HCT116 (cell line): ENCODE results near the gene HNRNPU. TPM values are rescaled to one million over a fixed set of nuclear protein-coding genes. Genes with fewer than 3 reads are reported as not detected.

Experiments
- ATAC-seq: fragments of 200-7000 bp; cut with Tn5 transposase; 2 replicates; pipeline ENCODE4 v1.9.1; 2020; ENCODE audit warnings: mild to moderate bottlenecking, moderate library complexity
- BruUV-seq: library from RNA; stranded (reverse); fragments of 400-500 nt; replicated peaks from 2 replicates; lab custom pipeline; 2021; lab: Mats Ljungman, UMichigan
- CTCF ChIA-PET: fragments of 300-600 bp; sonication (Branson Sonifier 250); formaldehyde crosslinking; loops from one replicate; lab custom pipeline; 2021; ENCODE audit warnings: antibody characterized with exemption; lab: Charles Lee
- POLR2A ChIA-PET: fragments of 300-600, 350-600 bp; sonication (Branson Sonifier 250); formaldehyde crosslinking; loops from one replicate; lab custom pipeline; 2021; ENCODE audit warnings: antibody characterized with exemption; lab: Charles Lee
- RAD21 ChIA-PET, 2 experiments: fragments of 300-600 bp; sonication (Branson Sonifier 250); formaldehyde crosslinking; loops; one replicate each; lab custom pipeline; 2023; ENCODE audit warnings: low total read pairs in 2 of 2; ENCODE audit not compliant: uncharacterized antibody in 2 of 2, unreplicated experiment in 2 of 2, low non-redundant PET in 1 of 2; lab: Charles Lee
- DNase-seq: peaks from one replicate; pipeline ENCODE4 v3.0.0-alpha.2; 2010; ENCODE audit warnings: low read depth, low spot score
- H2AFZ ChIP-seq: fragments of 200-600 bp; shearing (Covaris generic), sonication (generic); 2 replicates; pipeline ENCODE4 v1.6.1; 2017; ENCODE audit warnings: low read depth, mixed run types, mixed read lengths, antibody characterized with exemption, low read length; ENCODE audit not compliant: poor library complexity, severe bottlenecking
- H3K27ac ChIP-seq: 2 replicates; pipeline ENCODE4 v1.5.1; 2012; ENCODE audit warnings: low read depth, low read length
- H3K27me3 ChIP-seq: fragments of 200-600 bp; sonication (generic); 2 replicates; pipeline ENCODE4 v1.6.1; 2016; ENCODE audit warnings: mixed run types, low read length, mixed read lengths; ENCODE audit not compliant: insufficient read depth
- H3K36me3 ChIP-seq, 2 experiments: fragments of 200-500 bp in 1 of 2; fragments of 200-600 bp in 1 of 2; sonication (Bioruptor generic) in 1 of 2; sonication (generic) in 1 of 2; 2 replicates each; pipeline versions ENCODE4 v1.5.1 to v1.6.1; 2014 to 2016; ENCODE audit warnings: low read length in 2 of 2, inconsistent platforms in 1 of 2, mixed read lengths in 1 of 2, mixed run types in 1 of 2; ENCODE audit not compliant: insufficient read depth in 2 of 2, control insufficient read depth in 1 of 2
- H3K4me1 ChIP-seq, 2 experiments: fragments of 200-600 bp in 1 of 2; sonication (generic) in 1 of 2; 2 replicates each; pipeline versions ENCODE4 v1.5.1 to v1.6.1; 2012 to 2017; ENCODE audit warnings: low read length in 2 of 2, inconsistent platforms in 1 of 2, mild to moderate bottlenecking in 1 of 2, mixed read lengths in 1 of 2, mixed run types in 1 of 2, moderate library complexity in 1 of 2; ENCODE audit not compliant: insufficient read depth in 2 of 2, control insufficient read depth in 1 of 2
- H3K4me2 ChIP-seq: fragments of 200-600 bp; sonication (generic); 2 replicates; pipeline ENCODE4 v1.6.1; 2017; ENCODE audit warnings: mixed run types, low read length, mixed read lengths
- H3K4me3 ChIP-seq, 2 experiments: fragments of 200-600 bp in 1 of 2; sonication (generic) in 1 of 2; replicated peaks in 1 of 2; 2 replicates each; pipeline ENCODE4 v1.5.1; 2011 to 2016; ENCODE audit warnings: low read length in 2 of 2, control low read depth in 1 of 2, low read depth in 1 of 2, mild to moderate bottlenecking in 1 of 2, mixed read lengths in 1 of 2, mixed run types in 1 of 2
- H3K79me2 ChIP-seq: fragments of 200-600 bp; sonication (generic); 2 replicates; pipeline ENCODE4 v1.6.1; 2017; ENCODE audit warnings: mild to moderate bottlenecking, mixed run types, low read length, moderate library complexity, mixed read lengths; ENCODE audit not compliant: insufficient read depth
- H3K9ac ChIP-seq: fragments of 200-600 bp; sonication (generic); 2 replicates; pipeline ENCODE4 v1.6.1; 2016; ENCODE audit warnings: low read length, mixed read lengths
- H3K9me2 ChIP-seq: fragments of 200-600 bp; sonication (generic), shearing (Covaris generic); 2 replicates; pipeline ENCODE4 v1.6.1; 2017; ENCODE audit warnings: mixed run types, mild to moderate bottlenecking, moderate library complexity; ENCODE audit not compliant: insufficient read depth
- H3K9me3 ChIP-seq, 2 experiments: fragments of 200-500 bp in 1 of 2; fragments of 200-600 bp in 1 of 2; sonication (Bioruptor generic) in 1 of 2; sonication (generic) in 1 of 2; 2 replicates each; pipeline ENCODE4 v1.6.1; 2014 to 2017; ENCODE audit warnings: low read length in 2 of 2, mixed read lengths in 2 of 2, inconsistent platforms in 1 of 2, low read depth in 1 of 2, mild to moderate bottlenecking in 1 of 2, mixed run types in 1 of 2, moderate library complexity in 1 of 2; ENCODE audit not compliant: control insufficient read depth in 1 of 2, insufficient read depth in 1 of 2
- H4K20me1 ChIP-seq: fragments of 200-600 bp; sonication (generic), shearing (Covaris generic); 2 replicates; pipeline ENCODE4 v1.6.1; 2017; ENCODE audit warnings: mixed run types, mild to moderate bottlenecking, moderate library complexity; ENCODE audit not compliant: insufficient read depth
- CTCF ChIP-seq, 3 experiments: fragments of 200-600 bp in 1 of 3; sonication (generic) in 1 of 3; IDR thresholded peaks in 2 of 3; conservative IDR thresholded peaks in 1 of 3; 2 replicates each; pipeline ENCODE4 v1.5.1; 2012 to 2017; ENCODE audit warnings: low read depth in 2 of 3, low read length in 2 of 3, antibody characterized with exemption in 1 of 3, borderline replicate concordance in 1 of 3, control low read depth in 1 of 3, mild to moderate bottlenecking in 1 of 3, mixed read lengths in 1 of 3, mixed run types in 1 of 3, moderate library complexity in 1 of 3; ENCODE audit not compliant: insufficient read depth in 1 of 3
- EZH2phosphoT487 ChIP-seq: fragments of 200-600 bp; IDR thresholded peaks from 2 replicates; pipeline ENCODE4 v1.6.1; 2018; ENCODE audit warnings: antibody characterized with exemption, borderline replicate concordance
- JUND ChIP-seq: IDR thresholded peaks from 2 replicates; pipeline ENCODE4 v1.6.1; 2012
- POLR2A ChIP-seq: IDR thresholded peaks from 2 replicates; pipeline ENCODE4 v1.7.0; 2011; ENCODE audit warnings: borderline replicate concordance; ENCODE audit not compliant: insufficient read depth, insufficient read length; ENCODE audit errors: extremely low read depth
- POLR2AphosphoS5 ChIP-seq: IDR thresholded peaks from 2 replicates; pipeline ENCODE4 v1.6.1; 2011; ENCODE audit warnings: mild to moderate bottlenecking, low read depth, low read length, moderate library complexity
- REST ChIP-seq: IDR thresholded peaks from 2 replicates; pipeline ENCODE4 v1.6.1; 2012; ENCODE audit warnings: low read depth
- SIN3A ChIP-seq: IDR thresholded peaks from 2 replicates; pipeline ENCODE4 v1.6.1; 2012; ENCODE audit warnings: low read depth
- SRF ChIP-seq: IDR thresholded peaks from 2 replicates; pipeline ENCODE4 v1.6.1; 2012; ENCODE audit warnings: low read depth
- TCF7L2 ChIP-seq: IDR thresholded peaks from 2 replicates; pipeline ENCODE4 v1.7.0; 2011; ENCODE audit warnings: borderline replicate concordance, inconsistent platforms; ENCODE audit not compliant: insufficient read depth, insufficient read length; ENCODE audit errors: extremely low read depth
- ZFX ChIP-seq: fragments of 450-650 bp; IDR thresholded peaks from 2 replicates; pipeline ENCODE4 v1.6.1; 2017
- intact Hi-C: fragments of 100-400 bp; cut with micrococcal nuclease; formaldehyde crosslinking; loops from 2 replicates; pipeline ENCODE4 v1.10.0; 2022
- total RNA-seq: library from RNA; stranded (reverse); gene quantifications from one replicate; pipeline ENCODE4 v1.2.1, GENCODE V29; 2021; ENCODE audit not compliant: unreplicated experiment

Gene HNRNPU
- total RNA-seq, 1 experiment from 2014 or later, result 424 TPM

- ChIA-PET RAD21 (no interaction called here), CTCF (interaction anchor here (3.3 kb wide), 1 partner anchor 193 kb away, joined by 12 read pairs; no protein-coding TSS in a partner anchor), POLR2A (interaction anchor here (0.7 kb wide), 1 partner anchor 12 kb away, joined by 4 read pairs; no protein-coding TSS in a partner anchor)
- Histone ChIP-seq H3K4me2 (no peak overlapping the region), H3K9me2 (no peaks in the 10 kb centered on the region), H3K27ac (no peak overlapping the region), H3K4me3 (no peak overlapping the region), H3K79me2 (peaks cover 82% of the 10 kb centered on the region), H3K9ac (no peak overlapping the region), H3K27me3 (no peaks in the 10 kb centered on the region), H3K9me3 (no peaks in the 10 kb centered on the region), H3K4me1 (no peaks in the 10 kb centered on the region), H3K36me3 (peaks cover 50 to 73% of the 10 kb centered on the region in 2 experiments)
- intact Hi-C loops, result no loop called here
- no peak for DNase-seq
- BruUV-seq, result no TSS peak
- TF ChIP-seq TCF7L2, result no peak
- TF ChIP-seq SIN3A, result no peak
- TF ChIP-seq JUND, result 0 out of 2 replicates have a peak, but pooled peaks have one; percentile 16
- TF ChIP-seq, all 23 proteins: peak for 1
- no peak for ATAC-seq
- Histone ChIP-seq H4K20me1 (peaks cover 52% of the 10 kb centered on the region; the same call in 1 of the 2 replicates), H2AFZ (no peak overlapping the region)
Observed at GRCh38 chr1:244849189-244849866, 15.0 kb downstream of the HNRNPU start.

GRCh38 chr1:244846653-244847052 lies 17.7 kb downstream of the HNRNPU start:
- DNase-seq, result no peak

More at GRCh38 chr1:244846653-244847052, 17.7 kb downstream of the HNRNPU start:
- no peak overlapping the region for H3K4me2 ChIP-seq
- peaks cover 36% of the 10 kb centered on the region; the same call in 1 of the 2 replicates for H4K20me1 ChIP-seq
- H3K79me2 ChIP-seq, result peaks cover 81% of the 10 kb centered on the region
- intact Hi-C loops, result no loop called here
- H3K9me3 ChIP-seq, result no peaks in the 10 kb centered on the region
- BruUV-seq, result no TSS peak
- H3K27me3 ChIP-seq, result no peaks in the 10 kb centered on the region
- ChIA-PET RAD21 (no interaction called here), CTCF (interaction anchor here (3.3 kb wide), 1 partner anchor 196 kb away, joined by 12 read pairs; no protein-coding TSS in a partner anchor), POLR2A (interaction anchor here (1.0 to 2.7 kb wide), 3 partner anchors 9 to 15 kb away, joined by 3 to 10 read pairs (median 7); partner anchors contain the start of gene COX20)
- no peak overlapping the region for H3K4me3 ChIP-seq
- H2AFZ ChIP-seq, result no peak overlapping the region
- no peak overlapping the region for H3K9ac ChIP-seq
- H3K27ac ChIP-seq, result no peak overlapping the region
- peaks cover 49 to 69% of the 10 kb centered on the region in 2 experiments for H3K36me3 ChIP-seq
- ATAC-seq, result no peak
- TF ChIP-seq ZFX (no peak), JUND (no peak), REST (no peak), SRF (no peak), EZH2phosphoT487 (no peak), POLR2A (no peak), CTCF (IDR thresholded peaks at IDR 0.05 in 2 of 3, conservative IDR thresholded peaks at IDR 0.05 in 1 of 3; ENCODE audit: borderline replicate concordance in 1 of 3, insufficient read depth in 1 of 3, low read depth in 2 of 3, low read length in 2 of 3) (no peak), POLR2AphosphoS5 (peak; percentile 21; the same call in 1 of the 2 replicates)
- H3K4me1 ChIP-seq, result no peaks in the 10 kb centered on the region
- H3K9me2 ChIP-seq, result no peaks in the 10 kb centered on the region
